CD4-positive, alpha-beta T cell treated with Interleukin-17A for 1 hour (primary cell): ENCODE results near the gene ST3GAL2.
A peak's percentile ranks its signal among the peaks of the same experiment; 100 is the strongest.
"Not testable (repeated sequence)": the region's sequence is repeated elsewhere in the genome, so short reads cannot be mapped to it uniquely, and the experiment has no call there.

Source experiments
- DNase-seq: peaks from one replicate; pipeline ENCODE4 v3.0.0-alpha.2; 2020

Gene ST3GAL2

GRCh38 chr16:70413572-70413971 is 25.3 kb downstream of the ST3GAL2 start:
- not testable (repeated sequence) for DNase-seq

GRCh38 chr16:70412385-70412784 is 26.5 kb downstream of the ST3GAL2 start:
- DNase-seq: no peak

DNA sequence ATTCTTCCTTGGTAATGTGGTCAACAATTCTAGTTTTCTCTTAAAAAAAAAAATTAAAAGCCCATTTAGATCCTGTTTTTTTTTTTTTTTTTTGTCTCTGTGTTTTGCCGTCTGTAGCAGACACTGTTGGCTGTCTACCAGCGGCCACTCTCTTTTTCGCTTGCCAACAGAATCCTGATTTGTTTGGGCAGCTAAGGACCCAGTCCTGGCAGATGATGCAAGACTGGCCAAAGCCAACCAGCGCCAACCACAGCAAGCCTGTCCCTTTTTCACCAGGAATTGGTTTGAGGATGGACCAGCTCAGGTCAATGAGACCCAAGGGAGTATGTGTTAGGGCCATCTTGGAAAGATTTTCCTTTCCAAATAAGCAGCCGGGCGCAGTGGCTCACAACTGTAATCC is 28.2 kb downstream of the ST3GAL2 start:
- DNase-seq: no peak

DNA sequence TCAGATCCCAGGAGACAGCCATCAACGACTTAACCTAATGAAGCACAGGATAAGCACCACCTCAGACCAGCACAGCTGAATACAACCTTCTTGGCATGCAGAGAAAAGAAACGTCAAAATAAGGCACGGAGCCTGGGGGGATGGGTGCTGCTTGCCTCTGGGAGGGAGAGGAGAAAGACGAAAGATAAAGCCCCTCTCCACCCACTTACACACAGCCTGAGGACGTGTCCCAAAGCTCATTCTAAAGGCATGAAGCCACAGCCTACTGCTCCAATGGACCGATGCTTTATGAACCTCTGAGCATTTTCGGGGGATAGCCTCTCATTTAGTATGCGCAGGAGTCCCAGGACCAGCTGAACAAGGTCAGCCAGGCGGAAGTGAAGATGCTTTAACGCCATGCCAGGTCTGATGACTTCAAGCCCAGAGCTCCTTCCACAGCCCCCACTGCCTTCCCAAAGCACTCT is 31.1 kb downstream of the ST3GAL2 start:
- DNase-seq: no peak

GRCh38 chr16:70406104-70406503 is 32.8 kb downstream of the ST3GAL2 start:
- DNase-seq: not testable (repeated sequence)

DNA sequence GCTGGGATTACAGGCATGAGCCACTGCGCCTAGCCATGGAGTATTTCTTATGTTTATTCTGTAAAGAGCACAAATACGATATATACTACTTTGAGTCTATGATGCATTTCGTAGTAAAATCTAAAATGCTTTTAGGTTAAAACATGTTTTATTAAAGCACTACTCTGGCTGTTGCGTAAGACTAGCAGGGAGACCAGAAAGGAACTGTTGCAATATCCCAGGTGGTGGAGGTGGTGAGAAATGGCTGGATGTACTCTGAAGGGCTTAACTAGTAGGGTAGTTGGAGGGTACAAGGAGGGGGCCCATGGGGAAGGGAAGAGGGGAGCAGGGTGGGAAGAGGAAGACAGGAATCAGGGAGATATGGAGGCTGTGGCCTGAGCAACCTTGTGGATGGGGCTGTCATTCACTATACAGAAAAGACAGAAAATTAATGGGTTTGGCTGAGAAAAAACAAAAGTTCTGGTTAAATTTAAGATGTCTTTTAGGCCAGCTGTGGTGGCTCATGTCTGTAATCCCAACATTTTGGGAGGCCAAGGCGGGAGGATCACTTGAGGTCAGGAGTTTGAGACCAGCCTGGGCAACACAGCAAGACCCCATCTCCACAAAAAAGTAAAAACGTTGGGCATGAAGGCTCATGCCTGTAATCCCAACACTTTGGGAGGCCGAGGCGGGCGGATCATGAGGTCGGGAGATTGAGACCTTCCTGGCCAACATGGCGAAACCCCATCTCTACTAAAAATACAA is 35.8 kb downstream of the ST3GAL2 start:
- no peak for DNase-seq

GRCh38 chr16:70399951-70400350 is 38.9 kb downstream of the ST3GAL2 start:
- DNase-seq: no peak

DNA sequence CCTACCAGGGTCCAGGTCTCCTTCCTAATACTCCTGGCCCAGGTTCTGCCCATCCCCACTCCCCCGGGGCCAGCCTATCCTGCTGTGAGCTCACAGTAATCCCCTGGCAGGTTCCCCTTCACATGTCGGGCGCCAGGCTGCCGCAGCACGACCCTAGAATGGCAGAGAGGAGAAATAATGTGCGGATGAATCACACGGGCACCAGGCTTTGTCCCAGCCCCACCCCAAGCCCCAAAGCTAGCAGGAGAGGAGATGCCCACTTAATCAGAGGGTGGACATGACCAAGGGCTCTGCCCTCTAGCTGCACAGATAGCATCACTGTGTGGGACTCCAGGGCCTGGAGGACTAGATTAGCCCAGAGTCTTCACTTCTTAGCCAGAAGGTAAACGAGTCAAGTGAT is 39.5 kb downstream of the ST3GAL2 start:
- DNase-seq: no peak

DNA sequence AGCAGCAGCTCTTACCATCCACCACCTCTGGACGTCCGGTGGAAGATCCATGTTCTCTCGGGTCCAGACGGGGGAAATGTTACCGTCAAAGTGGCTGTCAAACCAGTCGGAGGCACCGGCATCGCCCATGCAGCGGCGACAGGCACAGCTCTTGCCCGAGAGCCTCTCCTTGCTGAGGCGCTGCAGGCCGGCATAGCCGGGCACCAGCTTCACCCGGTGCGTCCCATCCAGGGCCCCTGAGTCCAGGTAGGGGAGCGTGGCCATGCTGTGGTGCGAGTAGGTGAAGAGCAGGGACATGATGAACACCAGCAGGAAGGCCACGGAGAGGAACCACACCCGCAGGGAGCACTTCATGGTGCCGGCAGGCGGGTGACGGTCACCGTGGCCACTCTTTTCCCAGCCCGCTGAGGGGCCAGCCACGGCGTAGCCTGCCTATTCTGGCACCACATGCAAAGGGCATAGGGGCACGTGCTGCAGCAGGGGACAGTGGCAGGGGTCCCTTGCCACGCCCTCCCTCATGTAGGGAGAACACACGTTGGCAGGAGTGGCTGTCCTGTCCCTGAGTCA is 40.6 kb downstream of the ST3GAL2 start:
- no peak for DNase-seq

DNA sequence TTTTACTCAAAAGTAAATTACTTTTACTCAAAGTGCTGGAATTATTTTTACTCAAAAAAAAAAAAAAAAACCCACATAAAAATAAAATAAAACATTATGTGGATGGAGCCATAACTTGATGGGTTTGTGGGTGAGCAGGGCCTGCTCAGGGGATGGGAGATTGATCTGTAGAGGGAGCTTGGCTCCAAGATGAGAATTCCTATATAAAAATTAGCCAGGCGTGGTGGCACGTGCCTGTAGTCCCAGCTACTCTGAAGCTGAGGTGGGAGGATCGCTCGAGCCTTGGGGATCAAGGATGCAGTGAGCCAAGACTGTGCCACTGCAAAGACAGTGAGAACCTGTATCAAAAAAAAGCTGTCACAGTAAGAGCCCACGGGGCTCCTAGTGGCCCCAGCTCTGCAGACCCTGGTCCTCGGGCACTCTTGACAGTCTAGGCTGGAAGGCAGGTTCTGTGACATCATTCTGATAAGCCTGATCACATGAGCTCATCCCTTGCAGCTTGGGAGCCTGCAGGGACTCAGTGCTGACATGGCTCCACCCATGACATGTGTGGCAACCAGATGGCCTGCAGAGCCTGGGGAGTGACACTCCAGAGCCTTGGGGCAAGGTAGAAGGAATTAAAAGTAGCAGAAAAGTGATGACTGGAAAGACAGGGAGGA is 42.5 kb downstream of the ST3GAL2 start:
- no peak for DNase-seq

- peak; percentile 63 for DNase-seq
Measured at GRCh38 chr16:70395345-70395901, 43.5 kb downstream of the ST3GAL2 start.

- no peak for DNase-seq
Measured at GRCh38 chr16:70394853-70395252, 44.0 kb downstream of the ST3GAL2 start.

- no peak for DNase-seq
Measured at GRCh38 chr16:70393662-70394061, 45.2 kb downstream of the ST3GAL2 start.

- DNase-seq: no peak
Measured at GRCh38 chr16:70392606-70393005, 46.3 kb downstream of the ST3GAL2 start.

GRCh38 chr16:70391881-70392481 is 46.9 kb downstream of the ST3GAL2 start:
- DNase-seq: no peak

- DNase-seq: no peak
Measured at GRCh38 chr16:70391446-70391845, 47.5 kb downstream of the ST3GAL2 start.

- DNase-seq: no peak
Measured at GRCh38 chr16:70390774-70391173, 48.1 kb downstream of the ST3GAL2 start.

DNA sequence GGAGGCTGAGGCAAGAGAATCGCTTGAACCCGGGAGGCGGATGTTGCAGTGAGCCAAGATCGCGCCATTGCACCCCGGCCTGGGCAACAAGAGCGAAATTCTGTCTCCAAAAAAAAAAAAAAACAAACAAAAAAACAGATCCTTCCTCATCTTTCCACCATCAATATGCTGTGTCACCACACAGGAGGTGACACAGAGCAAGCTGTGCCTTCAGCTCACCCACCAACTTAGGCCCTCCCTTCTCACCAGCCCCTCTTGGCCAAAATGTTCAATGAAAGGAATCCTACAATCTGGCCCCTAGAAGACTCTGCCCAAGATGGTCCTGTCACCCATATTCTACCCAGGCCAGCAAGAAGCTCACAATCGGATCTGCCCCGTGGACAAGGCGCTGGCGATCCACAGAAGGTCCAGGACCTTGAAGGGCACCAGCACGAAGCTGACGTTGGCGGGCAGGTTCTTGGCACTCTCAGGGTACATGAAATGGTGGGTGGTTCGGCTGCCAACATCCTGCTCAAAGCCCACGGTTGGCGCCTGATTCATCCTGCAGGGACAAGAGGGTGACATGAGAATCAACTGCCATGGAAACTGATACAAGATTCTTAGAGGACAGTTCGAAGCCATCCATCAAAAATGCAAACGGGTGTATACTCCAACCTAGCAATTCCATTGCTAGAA is 50.8 kb downstream of the ST3GAL2 start:
- DNase-seq: no peak

DNA sequence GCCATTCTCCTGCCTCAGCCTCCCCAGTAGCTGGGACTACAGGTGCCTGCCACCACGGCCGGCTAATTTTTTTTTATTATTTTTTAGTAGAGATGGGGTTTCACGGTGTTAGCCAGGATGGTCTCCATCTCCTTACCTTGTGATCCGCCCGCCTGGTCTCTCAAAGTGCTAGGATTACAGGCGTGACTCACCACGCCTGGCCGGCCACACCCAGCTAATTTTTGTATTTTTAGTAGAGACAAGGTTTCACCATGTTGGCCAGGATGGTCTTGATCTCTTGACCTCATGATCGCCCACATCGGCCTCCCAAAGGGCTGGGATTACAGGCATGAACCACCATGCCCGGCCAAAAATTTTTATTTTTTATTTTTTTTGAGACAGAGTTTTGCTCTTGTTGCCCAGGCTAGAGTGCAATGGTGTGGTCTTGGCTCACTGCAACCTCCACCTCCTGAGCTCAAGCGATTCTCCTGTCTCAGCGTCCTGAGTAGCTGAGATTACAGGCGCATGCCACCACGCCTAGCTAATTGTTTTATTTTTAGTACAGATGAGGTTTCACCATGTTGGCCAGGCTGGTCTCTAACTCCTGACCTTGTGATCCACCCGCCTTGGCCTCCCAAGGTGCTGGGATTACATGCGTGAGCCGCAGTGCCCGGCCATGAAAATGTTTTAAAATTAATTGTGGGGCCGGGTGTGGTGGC is 52.5 kb downstream of the ST3GAL2 start:
- DNase-seq: not testable (repeated sequence)

GRCh38 chr16:70383421-70383960 is 55.4 kb downstream of the ST3GAL2 start:
- DNase-seq: no peak

DNA sequence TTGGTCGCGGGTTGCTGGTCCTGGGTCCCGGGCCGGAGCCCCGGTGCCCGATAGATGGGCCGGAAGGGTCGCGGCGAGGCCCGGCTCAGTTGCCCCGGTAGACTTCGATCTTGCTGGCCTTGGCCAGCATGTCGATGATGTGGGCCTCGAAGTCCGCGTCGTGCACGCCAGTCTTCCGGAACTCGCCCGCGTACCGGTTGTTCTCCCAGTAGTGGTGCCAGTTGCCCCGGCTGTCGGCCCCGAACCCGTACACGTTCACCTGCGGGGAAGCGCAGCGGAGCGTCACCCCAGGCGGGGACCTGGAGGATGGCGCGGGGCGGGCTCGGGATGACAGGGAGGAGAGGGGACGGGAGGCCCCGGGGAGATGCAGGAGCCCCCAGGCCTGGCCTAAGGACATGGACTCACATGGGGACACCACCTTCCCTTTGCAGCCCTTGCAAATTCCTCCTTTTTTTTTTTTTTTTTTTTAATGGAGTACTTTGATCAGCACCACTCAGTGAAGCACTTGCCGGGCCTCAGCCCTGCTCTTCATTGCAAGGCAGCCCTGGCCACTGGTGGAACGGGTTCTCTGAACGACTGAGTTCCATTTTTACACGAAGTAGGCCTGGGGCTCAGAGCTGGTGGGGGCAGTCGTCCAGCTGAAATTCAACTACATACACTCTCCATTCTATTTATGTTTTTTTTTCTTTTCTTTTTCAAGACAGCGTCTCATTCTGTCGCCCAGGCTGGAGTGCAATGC is 57.1 kb downstream of the ST3GAL2 start:
- no peak for DNase-seq
